GM12864 (cell line): ENCODE data around the gene CPXM1.

Source experiments
- DNase-seq: peaks from one replicate; pipeline ENCODE4 v3.0.0-alpha.2; 2011; ENCODE audit warnings: low read depth
- H3K4me3 ChIP-seq: 2 replicates; pipeline ENCODE4 v1.5.1; 2011; ENCODE audit warnings: mild to moderate bottlenecking, low read depth, low read length, control low read depth
- TF ChIP-seq, protein P1 (sequence below): IDR thresholded peaks from 2 replicates; pipeline ENCODE4 v1.5.1; 2011; ENCODE audit warnings: low read depth, mild to moderate bottlenecking, moderate library complexity, low read length, control low read depth, inconsistent platforms; ENCODE audit errors: missing control alignments

CPXM1 gene

DNA sequence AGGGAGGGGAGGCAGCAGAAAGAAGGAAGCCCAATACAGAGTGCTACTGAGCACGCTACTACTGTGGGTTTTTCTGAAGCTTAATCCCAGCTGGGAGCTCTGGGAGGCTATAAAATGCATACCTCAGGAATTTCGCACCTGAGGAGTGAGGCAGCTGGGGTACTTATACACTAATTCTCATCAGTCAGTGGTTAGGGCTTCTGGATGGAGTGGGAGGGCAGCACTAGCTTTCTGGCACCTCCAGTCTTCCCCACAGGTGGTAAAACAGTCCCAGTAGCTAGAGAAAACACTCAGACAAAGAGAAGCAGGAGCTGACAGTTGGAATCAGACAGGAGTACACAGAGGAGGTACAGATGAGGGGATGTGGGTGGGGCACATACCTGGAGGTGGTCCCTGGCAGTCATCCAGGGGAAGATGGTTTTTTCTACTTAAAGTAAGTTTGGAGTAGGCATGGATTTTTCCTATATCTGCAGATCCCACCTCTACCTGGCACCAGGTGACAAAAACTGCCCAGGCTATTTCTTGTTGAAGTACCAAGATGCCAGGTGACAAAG is 37.8 kb downstream of the CPXM1 start:
- no peak overlapping the region for H3K4me3 ChIP-seq
- TF ChIP-seq, protein P1, sequence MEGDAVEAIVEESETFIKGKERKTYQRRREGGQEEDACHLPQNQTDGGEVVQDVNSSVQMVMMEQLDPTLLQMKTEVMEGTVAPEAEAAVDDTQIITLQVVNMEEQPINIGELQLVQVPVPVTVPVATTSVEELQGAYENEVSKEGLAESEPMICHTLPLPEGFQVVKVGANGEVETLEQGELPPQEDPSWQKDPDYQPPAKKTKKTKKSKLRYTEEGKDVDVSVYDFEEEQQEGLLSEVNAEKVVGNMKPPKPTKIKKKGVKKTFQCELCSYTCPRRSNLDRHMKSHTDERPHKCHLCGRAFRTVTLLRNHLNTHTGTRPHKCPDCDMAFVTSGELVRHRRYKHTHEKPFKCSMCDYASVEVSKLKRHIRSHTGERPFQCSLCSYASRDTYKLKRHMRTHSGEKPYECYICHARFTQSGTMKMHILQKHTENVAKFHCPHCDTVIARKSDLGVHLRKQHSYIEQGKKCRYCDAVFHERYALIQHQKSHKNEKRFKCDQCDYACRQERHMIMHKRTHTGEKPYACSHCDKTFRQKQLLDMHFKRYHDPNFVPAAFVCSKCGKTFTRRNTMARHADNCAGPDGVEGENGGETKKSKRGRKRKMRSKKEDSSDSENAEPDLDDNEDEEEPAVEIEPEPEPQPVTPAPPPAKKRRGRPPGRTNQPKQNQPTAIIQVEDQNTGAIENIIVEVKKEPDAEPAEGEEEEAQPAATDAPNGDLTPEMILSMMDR, result no peak
- DNase-seq, result no peak

DNA sequence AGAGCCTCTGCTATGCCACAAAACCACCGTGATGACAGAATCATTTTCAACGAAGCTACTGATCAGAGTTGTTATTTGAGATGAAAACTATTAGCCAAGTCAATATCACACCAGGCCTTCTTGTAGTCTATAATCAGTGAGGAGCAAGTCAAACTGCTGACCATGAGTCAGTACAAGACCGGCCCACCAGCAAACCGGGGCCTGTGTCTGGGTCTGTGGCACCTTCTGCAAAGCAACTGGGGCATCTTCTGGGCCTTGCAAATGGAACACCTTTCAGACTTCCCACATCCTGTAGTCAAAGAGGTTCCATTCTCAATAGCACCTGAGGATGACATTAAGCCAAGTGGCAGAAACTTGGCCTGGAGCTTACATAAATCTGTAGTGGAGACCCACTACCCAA is 38.5 kb downstream of the CPXM1 start:
- TF ChIP-seq, protein P1, result no peak
- DNase-seq, result no peak

DNA sequence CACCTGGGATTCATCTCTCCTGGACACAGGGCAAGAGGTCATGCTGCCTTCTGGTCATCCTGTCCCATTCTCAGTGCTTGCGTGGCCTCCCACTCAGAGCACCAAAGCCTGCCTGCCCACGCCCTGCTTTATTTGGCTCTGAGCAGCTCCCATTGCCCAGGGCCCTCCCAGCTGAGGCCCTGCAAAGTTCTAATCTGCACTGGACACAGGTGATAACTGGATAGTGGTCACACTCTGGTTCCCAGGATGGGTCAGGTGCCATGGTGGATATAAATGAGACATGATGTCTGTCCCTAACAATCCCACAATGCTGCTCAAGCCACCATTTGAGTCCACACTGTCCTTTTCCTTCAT is 39.5 kb downstream of the CPXM1 start:
- TF ChIP-seq, protein P1, result no peak
- no peak for DNase-seq
- no peak overlapping the region for H3K4me3 ChIP-seq

More for the DNA sequence above, 38.5 kb downstream of the CPXM1 start:
- H3K4me3 ChIP-seq, result no peak overlapping the region

DNA sequence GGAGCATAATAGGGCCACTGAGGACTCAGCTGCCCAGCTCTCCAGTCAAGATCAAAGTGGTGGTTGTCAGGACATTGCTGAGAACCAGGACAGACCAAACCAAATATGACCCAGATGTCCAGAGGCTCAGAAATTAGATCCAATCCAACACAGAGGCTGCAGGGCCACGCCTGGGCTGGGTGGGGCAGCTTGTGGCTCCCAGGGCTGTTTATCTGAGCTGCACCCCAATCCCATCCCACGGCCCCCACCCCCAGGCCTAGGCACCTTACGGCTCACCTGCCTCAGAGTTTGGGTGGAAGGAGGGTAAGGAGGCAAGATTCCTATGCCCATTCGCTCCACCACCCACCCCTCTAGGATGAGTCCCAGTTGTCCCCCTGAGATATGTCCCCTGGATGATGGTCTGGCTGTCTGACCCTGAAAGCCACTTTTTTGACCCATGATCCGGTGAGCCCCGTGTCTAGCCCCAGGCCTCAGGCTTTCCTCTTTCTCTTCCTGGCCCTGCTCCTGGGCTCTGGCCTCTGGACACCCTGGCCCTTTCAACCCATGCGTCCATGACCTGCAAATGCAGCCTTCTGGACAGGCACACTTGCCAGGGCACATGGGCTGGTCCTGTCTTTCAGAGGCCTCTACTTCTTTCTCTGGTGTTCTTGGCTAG is 40.0 kb downstream of the CPXM1 start:
- no peak for DNase-seq
- H3K4me3 ChIP-seq, result no peak overlapping the region
- TF ChIP-seq, protein P1, result no peak

DNA sequence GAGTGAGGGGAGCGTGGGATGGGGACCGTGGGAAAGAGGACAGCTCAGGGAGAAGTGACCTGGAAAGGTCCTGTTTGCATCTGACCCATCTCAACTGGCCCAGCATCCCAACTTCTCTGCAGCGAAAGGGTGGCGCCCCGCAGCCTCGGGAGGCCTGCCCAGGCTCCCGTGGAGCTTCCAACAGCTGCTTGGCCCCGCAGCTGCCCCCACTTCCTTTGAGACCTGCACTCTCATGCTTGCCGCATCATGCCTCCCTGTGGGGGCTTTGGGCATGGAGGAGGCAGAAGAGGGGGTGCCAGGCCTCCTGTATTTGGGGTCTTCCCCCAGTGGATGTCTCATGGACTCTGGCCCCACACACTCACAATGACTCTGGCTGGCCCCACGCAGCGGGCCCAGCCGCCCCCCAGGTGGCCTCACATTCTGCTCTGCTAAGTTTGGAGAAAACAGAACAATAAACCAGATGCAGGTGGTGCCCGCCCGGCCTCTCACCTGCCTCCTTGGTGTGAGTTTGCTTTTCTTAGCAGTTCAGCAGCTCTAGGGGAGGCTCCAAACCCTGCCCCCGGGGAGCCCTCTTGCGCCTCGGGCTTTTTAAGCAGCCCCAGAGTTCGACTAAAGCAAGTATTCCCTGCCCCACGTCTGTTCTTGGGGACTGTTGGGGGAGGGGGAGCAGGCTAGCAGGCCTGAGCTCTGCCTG is 40.7 kb downstream of the CPXM1 start:
- no peak overlapping the region for H3K4me3 ChIP-seq
- DNase-seq, result no peak

DNA sequence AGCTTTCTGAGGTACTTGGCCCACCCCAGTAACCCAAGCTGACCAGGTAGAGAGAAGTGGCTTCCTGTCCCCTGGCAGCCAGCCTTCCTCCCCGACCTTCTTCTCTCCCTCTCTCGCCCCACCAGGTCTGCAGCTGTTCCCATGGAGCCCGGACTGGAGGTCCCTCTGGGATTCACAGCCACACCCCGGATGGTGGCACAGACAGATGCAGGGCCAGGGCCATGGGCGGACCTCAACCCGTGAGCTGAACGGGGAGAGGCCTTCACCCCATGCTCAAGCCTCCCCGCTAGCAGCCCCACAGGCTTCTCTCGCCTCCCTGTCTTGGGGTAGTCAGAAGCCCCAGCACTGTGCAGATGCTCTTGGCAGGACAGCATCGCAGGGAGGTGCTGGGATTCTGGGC is 41.3 kb downstream of the CPXM1 start:
- no peak overlapping the region for H3K4me3 ChIP-seq
- TF ChIP-seq, protein P1, result no peak
- no peak for DNase-seq

More for the DNA sequence above, 40.7 kb downstream of the CPXM1 start:
- TF ChIP-seq, protein P1, result no peak
